GM12873 (cell line): ENCODE data around the gene IL4.

Experiments used
- CTCF ChIP-seq: IDR thresholded peaks from 2 replicates; pipeline ENCODE4 v1.5.1; 2012; ENCODE audit warnings: low read depth, mild to moderate bottlenecking, moderate library complexity, low read length, control low read depth; ENCODE audit not compliant: insufficient read depth; ENCODE audit errors: missing control alignments

Gene IL4

GRCh38 chr5:132640613-132641012 lies 33.2 kb upstream of the IL4 start:
- no peak for TF ChIP-seq CTCF

DNA sequence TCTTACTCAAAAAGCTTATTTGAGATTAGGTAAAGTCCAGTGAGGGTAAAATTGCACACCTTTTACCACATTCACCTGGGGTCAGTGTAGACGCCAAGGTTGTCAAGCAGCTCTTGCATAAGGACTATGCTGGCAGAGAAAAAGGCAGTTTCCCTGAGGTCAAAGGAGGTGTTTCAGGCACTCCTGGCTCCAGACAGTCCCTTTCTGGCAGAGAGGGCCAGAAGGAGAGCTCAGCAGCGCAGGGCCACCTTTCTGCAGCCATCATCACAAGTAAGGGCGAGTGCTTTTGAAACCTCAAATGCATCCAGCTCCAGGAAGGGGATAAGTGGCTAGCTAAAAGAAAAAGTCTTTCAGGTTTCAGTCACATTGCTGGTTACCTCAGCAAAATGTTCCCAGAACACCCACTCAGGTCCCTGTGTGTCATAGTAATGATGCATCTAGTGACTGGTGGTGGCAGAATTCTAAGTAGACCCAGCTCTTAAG lies 32.5 kb upstream of the IL4 start:
- TF ChIP-seq CTCF: no peak

DNA sequence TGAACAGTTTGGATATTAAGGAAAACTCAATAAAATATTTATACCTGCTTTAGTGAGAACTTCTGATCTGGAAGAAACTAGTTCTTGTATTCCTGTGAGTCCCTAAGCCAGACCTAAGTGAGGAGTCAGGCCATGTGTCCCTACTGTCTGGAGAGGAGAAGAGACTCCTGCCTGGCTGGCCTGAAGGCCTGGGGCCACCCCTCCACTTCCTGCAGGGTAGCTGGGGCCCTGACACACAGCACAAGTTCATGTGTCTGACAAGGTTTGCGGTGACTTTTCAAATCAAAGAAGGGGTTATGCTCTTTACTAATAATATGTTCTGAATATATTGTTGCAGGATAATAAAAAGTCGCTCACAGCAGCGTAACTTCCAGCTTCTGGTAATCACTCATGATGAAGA lies 31.9 kb upstream of the IL4 start:
- TF ChIP-seq CTCF: no peak

GRCh38 chr5:132644177-132644576 lies 29.6 kb upstream of the IL4 start:
- TF ChIP-seq CTCF: no peak

- TF ChIP-seq CTCF: no peak
Observed at GRCh38 chr5:132646583-132647266, 27.1 kb upstream of the IL4 start.

- no peak for TF ChIP-seq CTCF
Observed at GRCh38 chr5:132647473-132647872, 26.3 kb upstream of the IL4 start.

DNA sequence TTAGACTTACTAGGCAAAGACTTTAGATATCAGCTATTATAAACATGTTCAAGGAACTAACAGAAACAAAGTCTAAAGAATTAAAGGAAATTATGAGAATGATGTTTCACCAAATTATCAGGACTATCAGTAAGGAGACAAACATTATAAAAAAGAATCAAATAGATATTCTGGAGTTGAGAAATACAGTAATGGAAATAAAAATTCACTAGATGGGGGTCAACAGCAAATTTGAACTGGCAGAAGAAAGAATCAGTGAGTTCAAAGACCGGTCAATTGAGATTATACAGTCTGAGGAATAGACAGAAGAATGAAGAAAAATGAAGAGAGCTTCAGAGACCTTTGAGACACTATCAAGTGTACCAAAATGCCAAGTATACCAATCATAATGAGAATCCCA lies 25.4 kb upstream of the IL4 start:
- no peak for TF ChIP-seq CTCF
